HepG2 (cell line): ENCODE measurements around the gene MTX3. TPM values are rescaled to one million over a fixed set of nuclear protein-coding genes. Genes with fewer than 3 reads are reported as not detected.

Experiments
- ATAC-seq: fragments of 200-7000 bp; cut with Tn5 transposase; 3 replicates; pipeline ENCODE4 v1.9.1; 2020; ENCODE audit warnings: mild to moderate bottlenecking, moderate library complexity
- BruUV-seq: library from RNA; stranded (reverse); fragments of 400-500 nt; replicated peaks from 2 replicates; lab custom pipeline; 2021; lab: Mats Ljungman, UMichigan
- CTCF ChIA-PET: fragments of 300-600 bp; formaldehyde crosslinking; extraction: SDS; loops from one replicate; lab custom pipeline; 2021; ENCODE audit warnings: low total read pairs, inconsistent platforms, low intra/inter-chr PET ratio; lab: Yijun Ruan, JAX
- POLR2A ChIA-PET: fragments of 350-600 bp; sonication (Branson Sonifier 250); formaldehyde crosslinking; loops from one replicate; lab custom pipeline; 2020; ENCODE audit warnings: antibody characterized with exemption, inconsistent platforms; lab: Yijun Ruan, JAX
- DNase-seq: peaks from one replicate; pipeline ENCODE4 v3.0.0-alpha.2; 2015; ENCODE audit warnings: low spot score
- FAIRE-seq: peaks from 3 replicates; lab custom pipeline; 2011; peaks lifted over from hg19 to GRCh38; lab: Jason Lieb, UNC
- H2AFZ ChIP-seq: one replicate; pipeline ENCODE4 v1.6.1; 2011; ENCODE audit warnings: low read length, inconsistent platforms
- H3K27ac ChIP-seq: fragments of 300-600 bp; 3 replicates; pipeline ENCODE4 v1.8.0; 2011; ENCODE audit warnings: mixed run types, mild to moderate bottlenecking, mixed read lengths, low read length, inconsistent platforms; ENCODE audit not compliant: insufficient read depth; ENCODE audit errors: extremely low read length
- H3K27me3 ChIP-seq, 2 experiments: fragments of 200-600 bp in 1 of 2; 2 replicates in 1 of 2; 3 replicates in 1 of 2; pipeline versions ENCODE4 v1.6.0 to v1.8.0; 2011; ENCODE audit warnings: low read length in 2 of 2, mild to moderate bottlenecking in 2 of 2, moderate library complexity in 2 of 2, inconsistent platforms in 1 of 2; ENCODE audit not compliant: insufficient read depth in 2 of 2, control insufficient read depth in 1 of 2
- H3K36me3 ChIP-seq, 2 experiments: fragments of 200-600 bp in 1 of 2; replicated peaks in 1 of 2; 2 replicates in 1 of 2; 3 replicates in 1 of 2; pipeline versions ENCODE4 v1.5.1 to v1.8.0; 2011; ENCODE audit warnings: low read length in 2 of 2, inconsistent platforms in 1 of 2; ENCODE audit not compliant: insufficient read depth in 2 of 2, control insufficient read depth in 1 of 2
- H3K4me1 ChIP-seq: 2 replicates; pipeline ENCODE4 v1.5.1; 2012; ENCODE audit warnings: low read length, inconsistent platforms; ENCODE audit not compliant: insufficient read depth
- H3K4me2 ChIP-seq: 2 replicates; pipeline ENCODE4 v1.6.0; 2011; ENCODE audit warnings: low read depth, low read length, inconsistent platforms
- H3K4me3 ChIP-seq, 3 experiments: fragments of 200-600 bp in 1 of 3; sonication (generic), shearing (Covaris generic) in 1 of 3; replicated peaks in 1 of 3; 2 replicates each; pipeline ENCODE4 v1.5.1; 2011 to 2016; ENCODE audit warnings: low read length in 3 of 3, inconsistent platforms in 2 of 3, low read depth in 2 of 3, mild to moderate bottlenecking in 2 of 3, control low read depth in 1 of 3, mixed read lengths in 1 of 3; ENCODE audit not compliant: insufficient read depth in 1 of 3
- H3K79me2 ChIP-seq: one replicate; pipeline ENCODE4 v1.6.1; 2011; ENCODE audit warnings: low read length, inconsistent platforms; ENCODE audit not compliant: insufficient read depth
- H3K9ac ChIP-seq: 2 replicates; pipeline ENCODE4 v1.6.0; 2011; ENCODE audit warnings: mild to moderate bottlenecking, low read depth, low read length, inconsistent platforms; ENCODE audit not compliant: insufficient read depth
- H3K9me3 ChIP-seq: 2 replicates; pipeline ENCODE4 v1.5.1; 2012; ENCODE audit warnings: mild to moderate bottlenecking, low read length
- H4K20me1 ChIP-seq: 2 replicates; pipeline ENCODE4 v1.6.0; 2011; ENCODE audit warnings: inconsistent platforms, mild to moderate bottlenecking, low read length, moderate library complexity; ENCODE audit not compliant: insufficient read depth
- CHD4 ChIP-seq: fragments of 200-600 bp; sonication (generic); IDR thresholded peaks from 2 replicates; pipeline ENCODE4 v1.7.0; 2017; ENCODE audit warnings: mild to moderate bottlenecking, low read length, borderline replicate concordance
- FOXK1 ChIP-seq: sonication (generic); formaldehyde crosslinking; IDR thresholded peaks from 2 replicates; pipeline ENCODE4 v1.4.0; 2020; ENCODE audit warnings: low read depth, missing genetic modification reagents, borderline replicate concordance
- HIVEP1 ChIP-seq: sonication (generic); formaldehyde crosslinking; IDR thresholded peaks from 2 replicates; pipeline ENCODE4 v1.4.0; 2020; ENCODE audit warnings: mild to moderate bottlenecking, missing genetic modification reagents
- JUND ChIP-seq: sonication (generic); formaldehyde crosslinking; IDR thresholded peaks from 2 replicates; pipeline ENCODE4 v1.8.0; 2022; ENCODE audit warnings: mild to moderate bottlenecking, missing genetic modification reagents
- NFYC ChIP-seq: IDR thresholded peaks from 2 replicates; pipeline ENCODE4 v1.6.1; 2016; ENCODE audit warnings: missing genetic modification reagents, missing compliant biosample characterization
- TAF1 ChIP-seq: sonication (generic); formaldehyde crosslinking; IDR thresholded peaks from 2 replicates; pipeline ENCODE4 v1.4.0; 2020; ENCODE audit warnings: missing genetic modification reagents
- TRIM24 ChIP-seq: sonication (generic); formaldehyde crosslinking; IDR thresholded peaks from 2 replicates; pipeline ENCODE4 v1.8.0; 2022; ENCODE audit warnings: mild to moderate bottlenecking, missing genetic modification reagents
- ZNF225 ChIP-seq: sonication (generic); formaldehyde crosslinking; IDR thresholded peaks from 2 replicates; pipeline ENCODE4 v1.4.0; 2020; ENCODE audit warnings: mild to moderate bottlenecking, missing genetic modification reagents
- ZNF468 ChIP-seq: sonication (generic); formaldehyde crosslinking; IDR thresholded peaks from 2 replicates; pipeline ENCODE4 v1.8.0; 2022; ENCODE audit warnings: mild to moderate bottlenecking, moderate library complexity, missing genetic modification reagents
- ZNF652 ChIP-seq: IDR thresholded peaks from 2 replicates; pipeline ENCODE4 v1.6.1; 2016; ENCODE audit warnings: low read depth, borderline replicate concordance
- ZNF781 ChIP-seq: sonication (generic); formaldehyde crosslinking; IDR thresholded peaks from 2 replicates; pipeline ENCODE4 v1.5.1; 2020; ENCODE audit warnings: borderline replicate concordance, mild to moderate bottlenecking, missing genetic modification reagents; ENCODE audit errors: not compliant biosample characterization
- WGBS: methylation state at CpG from one replicate; pipeline ENCODE4 v1.1.6; 2017; ENCODE audit warnings: low lambda C conversion rate; 5-methylcytosine and 5-hydroxymethylcytosine counted together
- in situ Hi-C: cut with HindIII; loops from 2 replicates; pipeline ENCODE4 v1.10.0; 2017; ENCODE audit warnings: low pct_unique_long_range_greater_than_20kb; ENCODE audit not compliant: extremely low pct_ligation_motif_present
- intact Hi-C: fragments of 100-400 bp; cut with micrococcal nuclease; formaldehyde crosslinking; loops from one replicate; pipeline ENCODE4 v1.10.0; 2022; ENCODE audit not compliant: unreplicated experiment
- polyA plus RNA-seq, 8 experiments: library from polyadenylated mRNA; depleted of rRNA in 3 of 8; stranded (reverse) in 7 of 8; unstranded in 1 of 8; fragments of >200 nt; fragmentation: Illumina TruSeq in 4 of 8; extraction: Trizol in 4 of 8; gene quantifications; 2 replicates each; pipeline versions ENCODE4 v1.2.1 to v1.2.3, GENCODE V29; 2011 to 2016; ENCODE audit warnings: low read depth in 4 of 8, missing spikeins in 1 of 8, mixed read lengths in 1 of 8; ENCODE audit not compliant: insufficient read depth in 1 of 8
- total RNA-seq, 5 experiments: library from RNA; depleted of rRNA; stranded (reverse); fragments of >200 nt; fragmentation: Illumina TruSeq; extraction: Trizol; gene quantifications; 2 replicates each; pipeline ENCODE4 v1.2.3, GENCODE V29; 2016; ENCODE audit warnings: low read depth in 1 of 5
- TF ChIP-seq, protein P1 (sequence below): sonication (generic); formaldehyde crosslinking; IDR thresholded peaks from 2 replicates; pipeline ENCODE4 v1.5.0; 2020; ENCODE audit warnings: mild to moderate bottlenecking, missing genetic modification reagents
- TF ChIP-seq, protein P2 (sequence below): sonication (generic); formaldehyde crosslinking; IDR thresholded peaks from 2 replicates; pipeline ENCODE4 v1.5.1; 2020; ENCODE audit warnings: missing genetic modification reagents, mild to moderate bottlenecking, borderline replicate concordance
- TF ChIP-seq, protein P3 (sequence below): sonication (generic); formaldehyde crosslinking; IDR thresholded peaks from 2 replicates; pipeline ENCODE4 v1.8.0; 2022; ENCODE audit warnings: low read depth, missing genetic modification reagents
- TF ChIP-seq, protein P4 (sequence below): sonication (generic); formaldehyde crosslinking; IDR thresholded peaks from 2 replicates; pipeline ENCODE4 v1.5.1; 2020; ENCODE audit warnings: missing genetic modification reagents, mild to moderate bottlenecking, borderline replicate concordance

Gene MTX3
- total and polyA plus RNA-seq, 2 of the 13 experiments (the other 11 are each of a cell fraction or from before 2014, with no cell fraction given) = 9.9 to 16.7 TPM

DNA sequence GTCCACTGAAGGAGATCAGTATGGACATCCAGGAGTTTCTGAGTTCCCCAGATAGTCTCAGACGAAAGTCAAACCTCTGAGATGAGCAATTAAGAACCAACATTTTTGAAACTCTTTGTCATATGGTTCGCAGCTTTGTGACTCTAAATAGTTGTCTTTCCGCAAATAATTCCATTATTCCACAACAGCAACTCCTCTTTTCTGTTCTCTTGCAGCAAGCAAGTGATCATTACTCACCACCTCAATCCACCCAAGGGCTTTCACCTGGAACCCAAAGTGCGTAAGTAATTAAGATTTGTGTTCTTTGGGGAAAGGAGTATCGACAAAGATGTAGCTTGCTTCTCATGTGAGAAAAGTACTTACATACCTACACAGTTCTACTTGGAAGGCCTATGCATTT, 15.6 kb downstream of the MTX3 start:
- intact Hi-C loops = no loop called here
- in situ Hi-C loops = no loop called here
- Histone ChIP-seq H3K4me2 (no peak overlapping the region), H3K4me3 (no peak overlapping the region), H3K9ac (no peak overlapping the region), H3K4me1 (no peaks in the 10 kb centered on the region), H3K27me3 (no peaks in the 10 kb centered on the region; a peak in 1 of 5 replicates), H4K20me1 (no peaks in the 10 kb centered on the region), H3K36me3 (peaks cover 2 to 8% of the 10 kb centered on the region in 2 experiments; a peak in 4 of 5 replicates), H3K79me2 (no peaks in the 10 kb centered on the region), H3K9me3 (no peaks in the 10 kb centered on the region), H3K27ac (no peak overlapping the region), H2AFZ (no peak overlapping the region)
- ATAC-seq = no peak
- CTCF ChIA-PET = no interaction called here
- no peak for FAIRE-seq
- BruUV-seq = no TSS peak
- 99% methylated on average over 5 of the region's 5 CpGs for WGBS
- DNase-seq = no peak
- POLR2A ChIA-PET = no interaction called here
- no peak for TF ChIP-seq ZNF225 (CRISPR knock-in tag)
- TF ChIP-seq NFYC = no peak
- TF ChIP-seq, protein P1, sequence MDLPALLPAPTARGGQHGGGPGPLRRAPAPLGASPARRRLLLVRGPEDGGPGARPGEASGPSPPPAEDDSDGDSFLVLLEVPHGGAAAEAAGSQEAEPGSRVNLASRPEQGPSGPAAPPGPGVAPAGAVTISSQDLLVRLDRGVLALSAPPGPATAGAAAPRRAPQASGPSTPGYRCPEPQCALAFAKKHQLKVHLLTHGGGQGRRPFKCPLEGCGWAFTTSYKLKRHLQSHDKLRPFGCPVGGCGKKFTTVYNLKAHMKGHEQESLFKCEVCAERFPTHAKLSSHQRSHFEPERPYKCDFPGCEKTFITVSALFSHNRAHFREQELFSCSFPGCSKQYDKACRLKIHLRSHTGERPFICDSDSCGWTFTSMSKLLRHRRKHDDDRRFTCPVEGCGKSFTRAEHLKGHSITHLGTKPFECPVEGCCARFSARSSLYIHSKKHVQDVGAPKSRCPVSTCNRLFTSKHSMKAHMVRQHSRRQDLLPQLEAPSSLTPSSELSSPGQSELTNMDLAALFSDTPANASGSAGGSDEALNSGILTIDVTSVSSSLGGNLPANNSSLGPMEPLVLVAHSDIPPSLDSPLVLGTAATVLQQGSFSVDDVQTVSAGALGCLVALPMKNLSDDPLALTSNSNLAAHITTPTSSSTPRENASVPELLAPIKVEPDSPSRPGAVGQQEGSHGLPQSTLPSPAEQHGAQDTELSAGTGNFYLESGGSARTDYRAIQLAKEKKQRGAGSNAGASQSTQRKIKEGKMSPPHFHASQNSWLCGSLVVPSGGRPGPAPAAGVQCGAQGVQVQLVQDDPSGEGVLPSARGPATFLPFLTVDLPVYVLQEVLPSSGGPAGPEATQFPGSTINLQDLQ = no peak
- TF ChIP-seq CHD4 = no peak
- TF ChIP-seq TRIM24 = no peak
- TF ChIP-seq ZNF468 (CRISPR knock-in tag) = no peak
- TF ChIP-seq, protein P2, sequence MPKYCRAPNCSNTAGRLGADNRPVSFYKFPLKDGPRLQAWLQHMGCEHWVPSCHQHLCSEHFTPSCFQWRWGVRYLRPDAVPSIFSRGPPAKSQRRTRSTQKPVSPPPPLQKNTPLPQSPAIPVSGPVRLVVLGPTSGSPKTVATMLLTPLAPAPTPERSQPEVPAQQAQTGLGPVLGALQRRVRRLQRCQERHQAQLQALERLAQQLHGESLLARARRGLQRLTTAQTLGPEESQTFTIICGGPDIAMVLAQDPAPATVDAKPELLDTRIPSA (CRISPR knock-in tag) = no peak
- no peak for TF ChIP-seq HIVEP1 (CRISPR knock-in tag)
- no peak for TF ChIP-seq JUND (CRISPR knock-in tag)
- TF ChIP-seq, protein P3, sequence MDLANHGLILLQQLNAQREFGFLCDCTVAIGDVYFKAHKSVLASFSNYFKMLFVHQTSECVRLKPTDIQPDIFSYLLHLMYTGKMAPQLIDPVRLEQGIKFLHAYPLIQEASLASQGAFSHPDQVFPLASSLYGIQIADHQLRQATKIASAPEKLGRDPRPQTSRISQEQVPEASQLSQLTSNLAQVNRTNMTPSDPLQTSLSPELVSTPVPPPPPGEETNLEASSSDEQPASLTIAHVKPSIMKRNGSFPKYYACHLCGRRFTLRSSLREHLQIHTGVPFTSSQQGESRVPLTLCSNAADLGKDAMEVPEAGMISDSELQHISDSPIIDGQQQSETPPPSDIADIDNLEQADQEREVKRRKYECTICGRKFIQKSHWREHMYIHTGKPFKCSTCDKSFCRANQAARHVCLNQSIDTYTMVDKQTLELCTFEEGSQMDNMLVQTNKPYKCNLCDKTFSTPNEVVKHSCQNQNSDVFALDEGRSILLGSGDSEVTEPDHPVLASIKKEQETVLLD (CRISPR knock-in tag) = no peak
- no peak for TF ChIP-seq ZNF781 (CRISPR knock-in tag)
- TF ChIP-seq, protein P4, sequence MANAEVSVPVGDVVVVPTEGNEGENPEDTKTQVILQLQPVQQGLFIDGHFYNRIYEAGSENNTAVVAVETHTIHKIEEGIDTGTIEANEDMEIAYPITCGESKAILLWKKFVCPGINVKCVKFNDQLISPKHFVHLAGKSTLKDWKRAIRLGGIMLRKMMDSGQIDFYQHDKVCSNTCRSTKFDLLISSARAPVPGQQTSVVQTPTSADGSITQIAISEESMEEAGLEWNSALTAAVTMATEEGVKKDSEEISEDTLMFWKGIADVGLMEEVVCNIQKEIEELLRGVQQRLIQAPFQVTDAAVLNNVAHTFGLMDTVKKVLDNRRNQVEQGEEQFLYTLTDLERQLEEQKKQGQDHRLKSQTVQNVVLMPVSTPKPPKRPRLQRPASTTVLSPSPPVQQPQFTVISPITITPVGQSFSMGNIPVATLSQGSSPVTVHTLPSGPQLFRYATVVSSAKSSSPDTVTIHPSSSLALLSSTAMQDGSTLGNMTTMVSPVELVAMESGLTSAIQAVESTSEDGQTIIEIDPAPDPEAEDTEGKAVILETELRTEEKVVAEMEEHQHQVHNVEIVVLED (CRISPR knock-in tag) = no peak
- TF ChIP-seq TAF1 (CRISPR knock-in tag) = no peak
- TF ChIP-seq FOXK1 (CRISPR knock-in tag) = no peak
- TF ChIP-seq ZNF652 (CRISPR knock-in tag) = no peak
